H1 (cell line): ENCODE measurements around the gene PTPN7. TPM values are rescaled to one million over a fixed set of nuclear protein-coding genes. Genes with fewer than 3 reads are reported as not detected.

Experiments
- CTCF ChIA-PET: fragments of 300-600 bp; sonication (Branson Sonifier 250); formaldehyde crosslinking; loops from one replicate; lab custom pipeline; 2021; ENCODE audit not compliant: partially characterized antibody; lab: Charles Lee
- POLR2A ChIA-PET: fragments of 300-600 bp; sonication (Branson Sonifier 250); formaldehyde crosslinking; loops from one replicate; lab custom pipeline; 2021; ENCODE audit warnings: inconsistent platforms; ENCODE audit not compliant: partially characterized antibody; lab: Charles Lee
- DNase-seq, 2 experiments: peaks; one replicate each; pipeline versions ENCODE4 v3.0.0 to v3.0.0-alpha.2; 2010 to 2022; ENCODE audit warnings: low spot score in 2 of 2, low read depth in 1 of 2, mixed read lengths in 1 of 2
- FAIRE-seq: peaks from 2 replicates; lab custom pipeline; 2011; peaks lifted over from hg19 to GRCh38; lab: Jason Lieb, UNC
- H2AFZ ChIP-seq: 2 replicates; pipeline ENCODE4 v1.8.1; 2012; ENCODE audit warnings: low read length, inconsistent platforms
- H2AK5ac ChIP-seq: 2 replicates; pipeline ENCODE4 v1.6.1; 2013; ENCODE audit warnings: low read depth, low read length
- H2BK120ac ChIP-seq: replicated peaks from 2 replicates; pipeline ENCODE3; 2013; ENCODE audit warnings: low read depth, low read length, inconsistent platforms
- H2BK12ac ChIP-seq: 2 replicates; pipeline ENCODE4 v1.6.1; 2013; ENCODE audit warnings: low read depth, low read length
- H2BK15ac ChIP-seq: 2 replicates; pipeline ENCODE4 v1.6.1; 2013; ENCODE audit warnings: low read length
- H2BK20ac ChIP-seq: 2 replicates; pipeline ENCODE4 v1.6.1; 2013; ENCODE audit warnings: low read length
- H2BK5ac ChIP-seq: 2 replicates; pipeline ENCODE4 v1.6.1; 2013; ENCODE audit warnings: low read depth, low read length
- H3K14ac ChIP-seq: 2 replicates; pipeline ENCODE4 v1.6.1; 2013; ENCODE audit warnings: inconsistent platforms; ENCODE audit not compliant: insufficient read length
- H3K18ac ChIP-seq: 2 replicates; pipeline ENCODE4 v1.6.1; 2013; ENCODE audit warnings: low read length; ENCODE audit errors: extremely low read depth
- H3K23ac ChIP-seq: 2 replicates; pipeline ENCODE4 v1.6.1; 2013; ENCODE audit warnings: inconsistent platforms; ENCODE audit not compliant: insufficient read length
- H3K23me2 ChIP-seq: 2 replicates; pipeline ENCODE4 v1.6.1; 2013; ENCODE audit warnings: low read depth, low read length
- H3K27ac ChIP-seq: 2 replicates; pipeline ENCODE4 v1.6.1; 2011; ENCODE audit warnings: low read depth, low read length, inconsistent platforms
- H3K27me3 ChIP-seq, 4 experiments: replicated peaks in 1 of 4; 1 replicate in 1 of 4; 2 replicates in 3 of 4; pipeline versions ENCODE4 v1.6.1 to v1.8.1; 2011 to 2013; ENCODE audit warnings: low read length in 3 of 4, mild to moderate bottlenecking in 3 of 4, inconsistent platforms in 2 of 4, mixed read lengths in 2 of 4, moderate library complexity in 1 of 4; ENCODE audit not compliant: control insufficient read depth in 3 of 4, insufficient read depth in 3 of 4; ENCODE audit errors: extremely low read depth in 1 of 4
- H3K36me3 ChIP-seq, 4 experiments: 2 replicates each; pipeline versions ENCODE4 v1.6.1 to v1.8.1; 2011 to 2013; ENCODE audit warnings: mild to moderate bottlenecking in 4 of 4, low read length in 3 of 4, moderate library complexity in 2 of 4, control low read depth in 1 of 4, inconsistent platforms in 1 of 4; ENCODE audit not compliant: insufficient read depth in 4 of 4, control insufficient read depth in 2 of 4
- H3K4ac ChIP-seq: replicated peaks from 2 replicates; pipeline ENCODE3; 2013; ENCODE audit warnings: low read length, low read depth, mixed read lengths, inconsistent platforms; ENCODE audit not compliant: insufficient read length
- H3K4me1 ChIP-seq, 4 experiments: replicated peaks in 1 of 4; 1 replicate in 1 of 4; 2 replicates in 3 of 4; pipeline versions ENCODE4 v1.6.1 to v1.8.1; 2011 to 2013; ENCODE audit warnings: low read length in 3 of 4, inconsistent platforms in 2 of 4, mixed read lengths in 1 of 4; ENCODE audit not compliant: insufficient read depth in 4 of 4, control insufficient read depth in 3 of 4
- H3K4me2 ChIP-seq, 2 experiments: 2 replicates each; pipeline versions ENCODE4 v1.6.1 to v1.8.1; 2011 to 2013; ENCODE audit warnings: low read depth in 2 of 2, low read length in 2 of 2, control low read depth in 1 of 2, inconsistent platforms in 1 of 2, mild to moderate bottlenecking in 1 of 2; ENCODE audit not compliant: insufficient read depth in 1 of 2
- H3K4me3 ChIP-seq, 4 experiments: fragments of 200-600, 300-600 bp in 1 of 4; sonication (generic), shearing (Covaris generic), sonication (Bioruptor Twin) in 1 of 4; 2 replicates each; pipeline versions ENCODE4 v1.5.1 to v1.8.1; 2011 to 2016; ENCODE audit warnings: low read length in 4 of 4, low read depth in 3 of 4, control low read depth in 2 of 4, inconsistent platforms in 2 of 4, mild to moderate bottlenecking in 2 of 4, mixed read lengths in 1 of 4, moderate library complexity in 1 of 4; ENCODE audit not compliant: insufficient read depth in 2 of 4; ENCODE audit errors: extremely low read depth in 1 of 4
- H3K56ac ChIP-seq: replicated peaks from 2 replicates; pipeline ENCODE3; 2013; ENCODE audit warnings: low read depth, mild to moderate bottlenecking, mixed read lengths, low read length, inconsistent platforms; ENCODE audit not compliant: insufficient read length
- H3K79me1 ChIP-seq: 2 replicates; pipeline ENCODE4 v1.6.1; 2013; ENCODE audit warnings: low read depth, low read length, control low read depth
- H3K79me2 ChIP-seq, 2 experiments: 2 replicates each; pipeline versions ENCODE4 v1.6.1 to v1.8.1; 2012 to 2013; ENCODE audit warnings: low read length in 2 of 2, mild to moderate bottlenecking in 2 of 2, inconsistent platforms in 1 of 2; ENCODE audit not compliant: insufficient read depth in 2 of 2, control insufficient read depth in 1 of 2
- H3K9ac ChIP-seq, 4 experiments: replicated peaks in 1 of 4; 1 replicate in 1 of 4; 2 replicates in 3 of 4; pipeline versions ENCODE4 v1.6.1 to v1.8.1; 2011 to 2013; ENCODE audit warnings: low read depth in 3 of 4, low read length in 3 of 4, control low read depth in 2 of 4, mild to moderate bottlenecking in 2 of 4, moderate library complexity in 2 of 4, inconsistent platforms in 1 of 4; ENCODE audit errors: extremely low read depth in 1 of 4
- H3K9me3 ChIP-seq, 2 experiments: 2 replicates each; pipeline versions ENCODE4 v1.6.1 to v1.8.1; 2012 to 2013; ENCODE audit warnings: mild to moderate bottlenecking in 2 of 2, moderate library complexity in 2 of 2, control low read depth in 1 of 2, inconsistent platforms in 1 of 2, low read depth in 1 of 2, low read length in 1 of 2, mixed read lengths in 1 of 2; ENCODE audit not compliant: insufficient read depth in 2 of 2
- H4K20me1 ChIP-seq, 2 experiments: replicated peaks in 1 of 2; 2 replicates each; pipeline versions ENCODE3 to v1.8.1; 2011 to 2013; ENCODE audit warnings: inconsistent platforms in 2 of 2, low read length in 2 of 2, mild to moderate bottlenecking in 1 of 2; ENCODE audit not compliant: insufficient read depth in 2 of 2, control insufficient read depth in 1 of 2
- H4K5ac ChIP-seq: 2 replicates; pipeline ENCODE4 v1.6.1; 2013; ENCODE audit warnings: low read length, low read depth, mixed read lengths, inconsistent platforms; ENCODE audit not compliant: insufficient read length
- H4K8ac ChIP-seq: 2 replicates; pipeline ENCODE4 v1.8.0; 2013; ENCODE audit warnings: mild to moderate bottlenecking, moderate library complexity, low read length, inconsistent platforms; ENCODE audit not compliant: insufficient read depth; ENCODE audit errors: extremely low read depth
- H4K91ac ChIP-seq: replicated peaks from 2 replicates; pipeline ENCODE3; 2013; ENCODE audit warnings: low read length, mixed read lengths, inconsistent platforms; ENCODE audit not compliant: insufficient read length
- ASH2L ChIP-seq: fragments of 200-600, 300-600 bp; sonication (generic); IDR thresholded peaks from one replicate; pipeline ENCODE4 v1.7.1; 2017; ENCODE audit warnings: low read length
- CBX8 ChIP-seq: fragments of 300-800, 300-1000 bp; sonication (generic); IDR thresholded peaks from 2 replicates; pipeline ENCODE4 v1.7.1; 2016; ENCODE audit warnings: low read depth, low read length, borderline replicate concordance
- EZH2 ChIP-seq: fragments of 200-600 bp; sonication (generic); IDR thresholded peaks from 2 replicates; pipeline ENCODE4 v1.7.1; 2012; ENCODE audit warnings: low read depth, mild to moderate bottlenecking, moderate library complexity, low read length, inconsistent platforms; ENCODE audit not compliant: severe bottlenecking
- JUND ChIP-seq: IDR thresholded peaks from 2 replicates; pipeline ENCODE4 v1.6.1; 2011; ENCODE audit warnings: mild to moderate bottlenecking, improper control_type of control experiment, low read length
- KDM4A ChIP-seq: IDR thresholded peaks from one replicate; pipeline ENCODE4 v1.7.1; 2012; ENCODE audit warnings: low read depth, mild to moderate bottlenecking, moderate library complexity, low read length, inconsistent platforms; ENCODE audit not compliant: severe bottlenecking
- RAD21 ChIP-seq, 2 experiments: IDR thresholded peaks in 1 of 2; conservative IDR thresholded peaks in 1 of 2; 2 replicates each; pipeline ENCODE4 v1.6.1; 2011; ENCODE audit warnings: low read depth in 2 of 2, low read length in 2 of 2, improper control_type of control experiment in 1 of 2, inconsistent platforms in 1 of 2, mild to moderate bottlenecking in 1 of 2, moderate library complexity in 1 of 2
- SAP30 ChIP-seq: fragments of 300-600 bp; sonication (generic); IDR thresholded peaks from 2 replicates; pipeline ENCODE4 v1.7.1; 2012; ENCODE audit warnings: low read length, moderate library complexity, mild to moderate bottlenecking, inconsistent platforms; ENCODE audit not compliant: insufficient read depth, insufficient replicate concordance
- SIN3A ChIP-seq, 2 experiments: IDR thresholded peaks in 1 of 2; conservative IDR thresholded peaks in 1 of 2; 2 replicates each; pipeline ENCODE4 v1.6.1; 2011 to 2012; ENCODE audit warnings: low read length in 2 of 2, improper control_type of control experiment in 1 of 2, low read depth in 1 of 2, mild to moderate bottlenecking in 1 of 2
- TAF1 ChIP-seq: IDR thresholded peaks from 2 replicates; pipeline ENCODE4 v1.6.1; 2011; ENCODE audit warnings: mild to moderate bottlenecking, low read depth, low read length
- YY1 ChIP-seq: IDR thresholded peaks from 2 replicates; pipeline ENCODE4 v1.6.1; 2011; ENCODE audit warnings: low read depth, mild to moderate bottlenecking, low read length
- ZNF274 ChIP-seq: IDR thresholded peaks from 2 replicates; pipeline ENCODE4 v1.7.0; 2012; ENCODE audit warnings: low read length, borderline replicate concordance; ENCODE audit errors: extremely low read depth
- WGBS, 2 experiments: shearing (Covaris generic) in 1 of 2; methylation state at CpG; one replicate each; pipeline versions ENCODE4 v1.1.6 to v1.1.7; 2013 to 2015; ENCODE audit warnings: low lambda C conversion rate in 2 of 2, mixed read lengths in 2 of 2, inconsistent platforms in 1 of 2, low coverage in 1 of 2, missing lambda C conversion rate in 1 of 2; ENCODE audit not compliant: insufficient replicate concordance in 2 of 2, insufficient coverage in 1 of 2, insufficient read length in 1 of 2; ENCODE audit errors: extremely low coverage in 1 of 2, missing lambda C conversion rate in 1 of 2; 5-methylcytosine and 5-hydroxymethylcytosine counted together
- polyA plus RNA-seq, 7 experiments: library from polyadenylated mRNA; depleted of rRNA in 3 of 7; stranded (reverse) in 5 of 7; unstranded in 2 of 7; fragments of >200 nt in 5 of 7; fragments of 200-250 nt in 2 of 7; gene quantifications; 1 replicate in 5 of 7; 2 replicates in 1 of 7; 4 replicates in 1 of 7; pipeline versions ENCODE4 v1.2.1 to v1.2.3, GENCODE V29; 2011 to 2013; ENCODE audit warnings: missing spikeins in 2 of 7, mixed read lengths in 2 of 7
- total RNA-seq: library from RNA; stranded (reverse); fragmentation: NEBNext Ultra II Directional; extraction: Animal tissue kit (Norgen Biotek cat#: 25700); gene quantifications from 2 replicates; pipeline ENCODE4 v1.2.1, GENCODE V29; 2021

The PTPN7 gene
- total and polyA plus RNA-seq, 2 of the 8 experiments (the other 6 are each of a cell fraction or from before 2014, with no cell fraction given): 0.20 TPM; not detected in 1

DNA sequence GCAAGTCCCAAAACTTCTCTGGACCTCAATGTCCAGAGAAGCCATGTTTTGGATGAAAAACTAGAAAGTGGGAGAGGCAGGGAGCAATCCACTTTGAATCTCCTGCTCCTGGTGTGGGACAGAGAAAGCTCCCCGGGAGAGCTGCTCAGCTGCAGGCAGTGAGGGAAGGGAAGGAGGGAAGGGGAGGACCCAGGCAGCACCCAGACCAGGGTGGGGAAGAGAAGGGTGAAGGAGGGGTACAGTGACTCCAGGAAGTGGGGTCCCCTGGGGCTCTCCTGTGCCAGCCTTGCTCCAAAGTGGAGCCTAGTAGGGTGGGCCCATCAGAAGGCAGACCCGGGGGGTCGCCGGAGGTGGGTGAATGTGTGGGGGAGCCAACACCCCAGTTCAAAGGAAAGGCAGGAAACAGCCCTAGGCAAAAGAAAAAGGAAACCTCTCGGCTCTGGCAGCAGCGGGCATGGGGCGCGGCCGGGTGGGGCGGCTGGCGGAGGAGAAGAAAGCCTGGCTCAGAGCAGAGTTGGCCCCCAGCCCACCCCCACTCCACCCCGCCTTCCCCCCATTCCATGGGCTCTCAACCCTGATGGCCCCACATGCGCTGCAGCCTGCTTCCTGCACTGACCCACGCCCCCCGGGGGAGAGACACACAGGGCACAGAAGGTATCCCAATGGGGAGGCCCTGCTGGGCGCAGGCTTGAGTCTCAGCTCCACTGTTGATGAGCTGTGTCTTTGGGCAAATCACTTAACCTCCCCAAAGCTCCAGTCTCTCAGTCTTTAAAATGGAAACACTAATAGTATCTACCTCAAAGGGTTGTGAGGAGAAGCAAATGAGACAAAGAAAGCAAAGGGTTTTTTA is 38.9 kb upstream of the PTPN7 start:
- Histone ChIP-seq H2BK20ac (no peak overlapping the region), H3K4me3 (no peak overlapping the region), H3K79me1 (no peaks in the 10 kb centered on the region), H3K4ac (no peak overlapping the region), H2BK12ac (no peak overlapping the region), H3K27ac (no peak overlapping the region), H3K4me1 (0 out of 7 replicates have a peak, but pooled peaks cover 0 to under 1% (median 0%) of the 10 kb centered on the region in 4 experiments), H2AK5ac (no peak overlapping the region), H3K23ac (no peak overlapping the region), H3K9me3 (no peaks in the 10 kb centered on the region), H2BK5ac (no peak overlapping the region), H2AFZ (no peak overlapping the region), H3K9ac (no peak overlapping the region), H3K18ac (no peak overlapping the region), H4K5ac (no peak overlapping the region), H3K23me2 (peaks cover 3% of the 10 kb centered on the region; the same call in 1 of the 2 replicates), H3K79me2 (no peaks in the 10 kb centered on the region), H4K8ac (no peak overlapping the region), H2BK120ac (no peak overlapping the region), H4K20me1 (no peaks in the 10 kb centered on the region), H3K56ac (no peak overlapping the region), H3K4me2 (no peak overlapping the region), H2BK15ac (no peak overlapping the region), H3K14ac (no peak overlapping the region), H3K36me3 (no peaks in the 10 kb centered on the region), H3K27me3 (peaks cover 5 to 17% (median 10%) of the 10 kb centered on the region in 4 experiments), H4K91ac (no peak overlapping the region)
- POLR2A ChIA-PET: no interaction called here
- CTCF ChIA-PET: interaction anchor here (0.6 to 3.7 kb wide), 14 partner anchors 10 to 777 kb away, joined by 3 to 30 read pairs (median 5); no protein-coding TSS in a partner anchor
- FAIRE-seq (no peak), DNase-seq (no peak)
- 91% methylated on average over 12 of the region's 16 CpGs; no CpG with 5 or more reads in 1 of the 2 experiments for WGBS, 2 experiments
- TF ChIP-seq JUND (no peak), CBX8 (no peak), TAF1 (no peak), YY1 (no peak), SIN3A (conservative IDR thresholded peaks at IDR 0.05 in 1 of 2, IDR thresholded peaks at IDR 0.05 in 1 of 2; ENCODE audit: low read depth in 1 of 2, low read length in 2 of 2) (no peak), SAP30 (no peak), ZNF274 (no peak), KDM4A (no peak), ASH2L (no peak), EZH2 (no peak), RAD21 (IDR thresholded peaks at IDR 0.05 in 1 of 2, conservative IDR thresholded peaks at IDR 0.05 in 1 of 2; ENCODE audit: low read depth in 2 of 2, low read length in 2 of 2) (no peak)
